Germinal center (tissue), 1 donor: ENCODE results near the gene PACRG.

Source experiments
- DNase-seq: peaks from one replicate; pipeline ENCODE4 v3.0.0; 2012; ENCODE audit warnings: mixed read lengths, low spot score

The PACRG gene

DNA sequence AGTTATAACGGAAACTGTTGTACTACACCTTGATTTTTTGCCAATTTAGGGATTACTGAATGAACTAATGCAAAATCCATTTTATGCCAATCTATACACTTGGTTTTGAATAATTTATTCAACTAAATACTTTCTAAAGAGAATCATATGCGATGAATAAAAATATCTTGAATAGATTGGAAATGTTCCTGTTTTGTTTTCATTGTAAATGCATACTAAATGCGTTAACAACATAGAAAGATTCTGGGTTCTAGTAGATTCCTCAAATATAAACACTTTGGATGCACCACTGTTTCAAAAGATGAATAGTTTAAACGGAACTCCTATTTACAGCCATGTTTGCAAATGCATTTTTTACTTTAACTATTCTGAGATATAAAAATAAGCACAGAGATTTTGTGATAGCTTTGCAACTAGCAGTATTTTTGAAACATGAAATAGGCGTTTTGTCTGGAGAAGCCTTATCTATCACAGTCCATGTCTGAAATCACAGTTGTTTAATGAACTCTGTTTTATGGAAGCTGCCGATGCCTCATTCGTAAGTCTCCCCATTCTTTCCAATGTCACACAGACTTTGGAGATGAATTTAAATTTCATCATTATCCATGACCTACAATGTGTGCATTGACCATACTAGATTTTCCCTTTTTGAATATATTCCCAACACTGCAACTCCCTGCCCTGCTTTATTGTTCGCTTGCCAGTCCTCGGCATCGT, 409.1 kb downstream of the PACRG start:
- DNase-seq: no peak

DNA sequence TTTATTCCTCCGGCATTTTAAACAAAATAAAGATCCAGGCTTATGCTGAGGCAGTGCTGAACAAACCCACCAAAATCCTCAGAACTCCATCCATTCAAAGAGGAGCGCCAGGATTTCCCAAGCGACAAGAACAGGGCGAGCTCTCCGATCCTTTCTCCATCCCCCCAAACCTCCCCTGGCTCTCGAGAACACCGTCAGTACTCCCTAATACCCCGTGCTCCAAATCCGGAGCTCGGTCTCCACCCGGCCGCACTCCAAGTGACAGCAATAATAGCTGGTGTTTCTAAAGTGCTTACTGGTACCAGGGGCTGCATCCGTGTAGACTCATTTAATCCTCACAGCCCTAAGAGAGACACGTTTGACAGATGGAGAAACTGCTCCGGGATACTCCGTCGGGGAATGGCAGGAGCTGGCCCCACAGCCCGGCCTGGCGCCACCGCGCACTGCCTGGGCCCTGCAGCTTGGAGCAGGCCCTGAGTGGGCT, 409.7 kb downstream of the PACRG start:
- no peak for DNase-seq

- no peak for DNase-seq
These were observed 418.3 kb downstream of the PACRG start for GRCh38 chr6:163146036-163146435.

DNA sequence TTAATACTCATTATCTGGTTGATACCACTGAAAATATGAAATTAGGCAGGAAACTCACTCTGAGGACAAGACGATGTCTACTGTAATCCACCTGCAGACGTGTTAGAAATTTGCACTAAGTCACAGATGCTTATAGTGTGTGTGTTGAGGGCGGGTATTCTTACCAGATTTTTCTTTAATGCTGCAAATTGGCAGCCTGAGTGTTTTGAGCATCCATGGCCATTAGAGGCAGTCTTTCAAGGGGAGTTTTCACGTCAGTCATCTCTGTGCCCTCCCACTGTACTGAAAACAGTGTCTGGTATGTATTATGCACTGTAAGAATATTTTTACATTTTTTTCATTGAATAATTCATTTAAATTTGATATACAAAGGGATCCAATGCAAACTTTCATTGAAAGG, 420.2 kb downstream of the PACRG start:
- DNase-seq: no peak

DNA sequence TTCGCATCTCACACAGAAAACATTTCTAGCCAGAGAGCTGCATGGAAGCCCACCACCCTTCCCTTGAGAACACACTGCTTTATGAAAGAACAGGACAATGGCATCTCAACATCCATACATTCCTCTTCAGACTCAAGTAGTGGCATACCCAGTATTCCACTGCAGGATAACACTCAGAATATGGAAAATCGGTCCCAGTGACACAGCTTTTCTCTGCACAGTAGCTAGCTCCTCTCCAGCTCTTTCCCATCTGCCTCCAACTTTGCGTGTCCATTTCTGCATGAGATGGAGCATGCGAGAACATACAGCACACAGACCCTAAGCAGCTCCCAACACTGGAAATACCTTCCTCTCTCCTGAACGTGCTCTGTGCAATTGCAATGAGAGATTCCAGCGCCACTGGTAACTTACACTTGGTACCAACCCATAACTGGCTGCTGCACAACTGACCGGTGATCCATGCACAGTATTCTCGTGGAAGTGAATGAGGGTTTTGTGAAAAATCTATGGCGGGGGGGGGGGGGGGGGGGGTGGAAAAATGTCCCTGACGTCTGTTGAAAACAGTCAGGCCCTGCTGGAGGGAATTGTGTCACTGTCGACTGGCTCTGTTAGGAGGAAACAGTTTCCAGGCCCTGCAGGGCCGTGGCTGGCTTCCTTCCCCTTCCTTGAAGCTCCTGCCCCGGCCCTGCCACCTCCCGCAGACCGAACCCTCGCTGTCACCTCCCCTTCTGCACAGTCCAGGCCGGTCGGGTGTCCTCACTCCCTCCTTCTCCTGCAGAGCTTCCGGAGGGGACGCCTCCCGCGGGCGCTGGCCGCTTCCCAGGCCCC, 420.9 kb downstream of the PACRG start:
- no peak for DNase-seq

- DNase-seq: no peak
These were observed 421.6 kb downstream of the PACRG start for GRCh38 chr6:163149279-163149848.

GRCh38 chr6:163151212-163151611, 423.4 kb downstream of the PACRG start:
- DNase-seq: no peak

- DNase-seq: no peak
These were observed 424.9 kb downstream of the PACRG start for GRCh38 chr6:163152701-163153100.

DNA sequence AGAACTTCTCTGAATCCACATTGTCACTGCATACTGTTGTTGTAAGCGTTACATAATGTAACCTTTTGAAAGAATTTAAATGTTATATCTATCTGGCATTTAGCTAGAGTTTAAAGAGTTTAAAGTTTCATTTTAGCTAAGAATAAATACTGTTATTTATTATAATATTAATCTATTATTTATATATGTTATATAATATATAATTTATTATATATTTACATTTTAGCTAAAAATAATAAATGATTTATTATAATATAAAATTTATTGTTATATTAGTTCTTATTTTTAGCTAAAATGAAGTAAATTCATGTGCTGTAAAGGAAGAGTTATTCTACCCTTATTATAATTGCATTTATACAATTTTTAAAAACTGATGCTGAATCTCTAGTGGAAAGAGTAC, 431.3 kb downstream of the PACRG start:
- DNase-seq: no peak

GRCh38 chr6:163159689-163160088, 431.9 kb downstream of the PACRG start:
- no peak for DNase-seq

DNA sequence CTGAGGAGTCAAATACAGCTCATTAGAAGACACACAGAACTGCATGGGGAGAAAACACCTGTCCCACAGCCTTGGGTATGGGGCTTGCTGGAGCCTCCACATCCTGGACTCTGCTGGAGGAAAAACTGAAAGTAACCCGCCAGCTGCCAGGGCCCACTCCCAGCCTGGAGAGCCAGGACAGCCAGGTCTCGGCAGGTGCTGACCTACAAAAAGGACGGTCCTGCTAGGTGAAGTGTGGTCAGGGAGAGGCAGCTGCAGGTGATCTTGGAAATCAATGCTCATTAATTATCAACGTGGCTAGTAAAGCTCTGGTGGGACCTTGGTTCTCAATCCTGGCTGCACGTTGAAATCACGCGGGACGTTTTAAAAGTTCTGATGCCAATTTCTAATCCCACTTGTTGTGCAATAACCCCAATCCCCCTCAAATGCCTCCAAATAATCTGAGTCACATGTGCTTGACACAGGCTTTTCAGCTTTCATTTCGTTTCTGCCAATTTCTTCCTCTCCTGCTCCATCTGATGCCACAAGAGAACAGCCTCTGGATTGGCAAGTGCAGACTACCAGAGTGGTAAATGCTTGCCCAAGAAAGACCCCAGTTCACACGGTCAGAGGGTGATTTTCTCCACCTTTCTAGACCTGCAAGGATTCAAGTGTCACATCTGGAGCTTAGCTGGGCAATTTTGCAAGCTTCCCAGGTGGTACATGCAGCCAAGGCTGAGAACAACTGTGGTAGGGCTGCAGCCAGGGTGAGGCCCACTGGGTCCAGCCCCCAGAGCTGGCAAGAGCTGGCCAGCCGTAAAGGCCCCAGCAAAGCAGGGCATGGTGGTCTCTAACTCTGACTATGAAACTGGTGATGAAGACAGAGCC, 434.5 kb downstream of the PACRG start:
- DNase-seq: no peak

- DNase-seq: no peak
These were observed 435.1 kb downstream of the PACRG start for GRCh38 chr6:163162874-163163213.

GRCh38 chr6:163164175-163164900, 436.6 kb downstream of the PACRG start:
- no peak for DNase-seq

DNA sequence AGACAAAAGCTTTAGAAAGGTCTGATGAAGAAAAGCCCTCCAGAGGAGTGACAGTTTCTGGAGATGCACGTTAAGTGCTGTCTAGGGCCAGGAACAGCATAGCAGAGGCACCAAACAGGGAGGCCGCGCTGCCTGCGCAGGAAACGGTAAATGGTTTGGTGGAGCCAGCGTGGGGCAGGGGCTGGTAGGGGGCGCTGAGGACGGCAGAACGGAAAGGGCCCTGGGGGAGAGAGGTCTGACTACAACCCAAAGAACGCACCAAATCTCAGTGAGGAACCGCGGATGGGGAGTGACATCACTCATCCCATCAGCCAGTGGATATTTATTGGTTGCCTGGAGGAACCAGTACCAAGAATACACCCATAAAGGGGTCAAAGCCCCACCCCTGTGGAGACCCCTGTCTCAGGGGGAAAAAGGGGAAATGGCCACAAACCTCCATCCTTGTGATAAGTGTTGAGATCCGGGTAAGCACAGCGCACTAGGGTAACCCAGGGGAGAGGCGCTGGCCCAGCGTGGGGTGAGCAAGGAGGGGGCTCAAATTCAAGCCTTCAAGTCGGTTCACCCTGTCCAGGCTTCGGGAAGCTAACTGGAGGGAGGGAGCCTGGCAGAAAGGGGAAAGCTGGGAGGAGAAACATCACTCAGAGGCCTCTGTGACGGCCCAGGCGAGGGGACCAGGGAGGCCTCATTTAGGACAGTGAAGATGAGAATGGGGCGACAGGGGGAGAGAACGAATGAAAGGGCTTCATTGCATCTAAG, 437.6 kb downstream of the PACRG start:
- no peak for DNase-seq

DNA sequence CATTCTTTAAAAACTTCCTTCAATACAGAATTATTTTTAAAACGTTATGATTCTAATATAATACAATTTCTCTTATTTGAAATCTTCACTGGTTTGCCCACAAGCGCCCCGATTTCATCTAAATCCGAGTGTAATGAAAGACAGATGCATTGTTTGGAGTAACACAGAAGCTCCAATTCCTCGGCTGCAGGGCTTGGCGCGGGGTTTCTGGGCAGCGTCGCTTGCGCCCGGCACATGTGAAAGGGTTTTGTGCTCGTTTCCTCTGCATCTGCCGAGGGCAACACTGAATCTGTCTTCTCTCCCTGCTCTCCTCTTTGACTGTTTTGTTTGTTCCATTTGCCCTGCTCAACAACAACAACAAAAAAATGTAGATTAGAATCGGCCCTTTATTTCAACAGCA, 438.1 kb downstream of the PACRG start:
- no peak for DNase-seq

DNA sequence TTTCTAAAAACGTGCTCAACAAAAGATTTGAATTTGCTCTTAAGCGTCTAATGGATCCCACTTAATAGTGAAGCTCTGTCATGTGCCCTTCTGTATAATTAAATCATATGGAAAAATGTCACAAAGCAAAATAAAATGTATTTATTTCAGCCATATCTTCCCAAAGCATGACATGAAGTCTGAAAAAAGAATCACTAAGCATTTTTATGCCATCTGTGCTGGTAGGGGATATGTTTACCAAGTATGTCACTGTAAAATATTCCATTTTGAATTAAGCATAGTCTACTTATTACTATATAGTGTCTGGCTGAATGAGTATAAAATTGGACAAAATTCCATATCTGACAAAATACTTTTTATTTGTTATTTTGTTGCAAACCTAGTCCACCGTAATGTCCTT, 438.7 kb downstream of the PACRG start:
- DNase-seq: no peak

DNA sequence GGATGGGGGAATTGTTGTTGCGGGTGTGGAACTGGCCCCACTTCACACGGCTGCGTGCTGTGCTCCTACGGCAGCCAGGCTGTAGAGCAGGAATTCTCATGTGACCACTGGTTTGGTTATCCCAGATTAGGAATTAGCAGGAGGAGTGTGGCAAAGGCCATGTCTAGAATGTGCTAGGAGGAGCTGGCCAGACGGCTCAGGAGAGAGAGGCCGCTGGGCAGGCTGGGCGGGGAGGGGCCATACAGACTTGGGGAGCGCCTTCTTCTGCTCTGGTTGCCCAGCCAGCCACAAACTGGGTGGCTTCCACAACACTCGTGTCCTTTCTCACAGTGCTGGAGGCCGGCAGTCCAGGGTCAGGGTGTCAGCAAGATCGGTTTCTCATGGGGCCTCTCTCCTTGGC, 441.7 kb downstream of the PACRG start:
- no peak for DNase-seq

- DNase-seq: peak; percentile 24
These were observed 442.6 kb downstream of the PACRG start for GRCh38 chr6:163170294-163170883.

GRCh38 chr6:163173741-163174140, 446.0 kb downstream of the PACRG start:
- DNase-seq: no peak

- DNase-seq: no peak
These were observed 447.5 kb downstream of the PACRG start for GRCh38 chr6:163175301-163175700.
